HG03442 (cell line): ENCODE data around the gene MOB3B.
A peak's percentile ranks its signal among the peaks of the same experiment; 100 is the strongest.

Experiments
- ATAC-seq: cut with Tn5 transposase; IDR thresholded peaks from one replicate; pipeline ENCODE4 v1.9.1; 2021; ENCODE audit warnings: mild to moderate bottlenecking, moderate library complexity; ENCODE audit not compliant: unreplicated experiment

MOB3B gene

GRCh38 chr9:27542508-27542907, 12.9 kb upstream of the MOB3B start:
- no peak for ATAC-seq

GRCh38 chr9:27541740-27542139, 12.1 kb upstream of the MOB3B start:
- no peak for ATAC-seq

GRCh38 chr9:27540502-27540901, 10.9 kb upstream of the MOB3B start:
- ATAC-seq, result no peak

GRCh38 chr9:27539479-27540441, 10.1 kb upstream of the MOB3B start:
- ATAC-seq, result peak; percentile 42

- peak; percentile 27 for ATAC-seq
These were observed 9.0 kb upstream of the MOB3B start for GRCh38 chr9:27538647-27539046.

GRCh38 chr9:27537756-27538155, 8.1 kb upstream of the MOB3B start:
- no peak for ATAC-seq

- no peak for ATAC-seq
These were observed 7.4 kb upstream of the MOB3B start for GRCh38 chr9:27537027-27537435.

GRCh38 chr9:27536168-27536567, 6.6 kb upstream of the MOB3B start:
- no peak for ATAC-seq

GRCh38 chr9:27535701-27536118, 6.1 kb upstream of the MOB3B start:
- peak; percentile 33 for ATAC-seq

- ATAC-seq, result no peak
These were observed 5.1 kb upstream of the MOB3B start for GRCh38 chr9:27534658-27535209.

GRCh38 chr9:27534131-27534530, 4.5 kb upstream of the MOB3B start:
- no peak for ATAC-seq

- ATAC-seq, result no peak
These were observed 3.7 kb upstream of the MOB3B start for GRCh38 chr9:27533311-27533710.

GRCh38 chr9:27532046-27532445, 2.4 kb upstream of the MOB3B start:
- ATAC-seq, result no peak

- ATAC-seq, result no peak
These were observed 1.5 kb upstream of the MOB3B start for GRCh38 chr9:27530915-27531755.

GRCh38 chr9:27528886-27529315, 713 bp downstream of the MOB3B start:
- ATAC-seq, result peak; percentile 32

GRCh38 chr9:27528076-27528885, 1.3 kb downstream of the MOB3B start:
- peak; percentile 65 for ATAC-seq

- no peak for ATAC-seq
These were observed 1.9 kb downstream of the MOB3B start for GRCh38 chr9:27527702-27528075.

- ATAC-seq, result no peak
These were observed 5.4 kb downstream of the MOB3B start, which contains the start of gene IFNK for GRCh38 chr9:27524236-27524635. IFNK (plus strand) TSS chr9:27524290; CDS start chr9:27524337, 47 bp downstream.

- no peak for ATAC-seq
These were observed 6.5 kb downstream of the MOB3B start for GRCh38 chr9:27523141-27523540.

- ATAC-seq, result no peak
These were observed 8.6 kb downstream of the MOB3B start for GRCh38 chr9:27520986-27521385.
